ENCODE data around the gene SMIM14.
A peak's percentile ranks its signal among the peaks of the same experiment; 100 is the strongest.
"Not testable (repeated sequence)": the region's sequence is repeated elsewhere in the genome, so short reads cannot be mapped to it uniquely, and the experiment has no call there.

The SMIM14 gene

GRCh38 chr4:39525822-39526690 is 112.6 kb downstream of the SMIM14 start:
- FAIRE-seq: peak; percentile 17
- DNase-seq (ENCODE audit: insufficient read length): no peak
- TF ChIP-seq POLR2AphosphoS5 (IDR thresholded peaks at IDR 0.05; ENCODE audit: low read depth, low read length) (no peak), POLR2A (IDR thresholded peaks at IDR 0.05; ENCODE audit: low read depth, low read length) (no peak), TAF1 (IDR thresholded peaks at IDR 0.05; ENCODE audit: borderline replicate concordance, low read depth, low read length) (no peak)

- FAIRE-seq (no peak), DNase-seq (ENCODE audit: insufficient read length) (no peak)
- TF ChIP-seq POLR2A (IDR thresholded peaks at IDR 0.05; ENCODE audit: low read depth, low read length) (no peak), TAF1 (IDR thresholded peaks at IDR 0.05; ENCODE audit: borderline replicate concordance, low read depth, low read length) (no peak), POLR2AphosphoS5 (IDR thresholded peaks at IDR 0.05; ENCODE audit: low read depth, low read length) (no peak)
Observed at GRCh38 chr4:39524161-39524957, 114.3 kb downstream of the SMIM14 start.

- no peak for FAIRE-seq
Observed at GRCh38 chr4:39522068-39522467, 116.6 kb downstream of the SMIM14 start.

GRCh38 chr4:39521253-39521919 is 117.3 kb downstream of the SMIM14 start:
- DNase-seq (ENCODE audit: insufficient read length) (no peak), FAIRE-seq (no peak)
- no peak for TF ChIP-seq POLR2A (IDR thresholded peaks at IDR 0.05; ENCODE audit: low read depth, low read length)
- TF ChIP-seq TAF1 (IDR thresholded peaks at IDR 0.05; ENCODE audit: borderline replicate concordance, low read depth, low read length): no peak
- TF ChIP-seq POLR2AphosphoS5 (IDR thresholded peaks at IDR 0.05; ENCODE audit: low read depth, low read length): no peak

More at GRCh38 chr4:39522068-39522467, 116.6 kb downstream of the SMIM14 start:
- DNase-seq (ENCODE audit: insufficient read length): no peak
- TF ChIP-seq TAF1 (IDR thresholded peaks at IDR 0.05; ENCODE audit: borderline replicate concordance, low read depth, low read length) (no peak), POLR2A (IDR thresholded peaks at IDR 0.05; ENCODE audit: low read depth, low read length) (no peak), POLR2AphosphoS5 (IDR thresholded peaks at IDR 0.05; ENCODE audit: low read depth, low read length) (no peak)

- FAIRE-seq (no peak), DNase-seq (ENCODE audit: insufficient read length) (no peak)
- TF ChIP-seq TAF1 (IDR thresholded peaks at IDR 0.05; ENCODE audit: borderline replicate concordance, low read depth, low read length): no peak
- TF ChIP-seq POLR2AphosphoS5 (IDR thresholded peaks at IDR 0.05; ENCODE audit: low read depth, low read length): no peak
- TF ChIP-seq POLR2A (IDR thresholded peaks at IDR 0.05; ENCODE audit: low read depth, low read length): no peak
Observed at GRCh38 chr4:39518484-39518883, 120.2 kb downstream of the SMIM14 start.

GRCh38 chr4:39516407-39516966 is 122.2 kb downstream of the SMIM14 start:
- TF ChIP-seq TAF1 (IDR thresholded peaks at IDR 0.05; ENCODE audit: borderline replicate concordance, low read depth, low read length): no peak
- no peak for TF ChIP-seq POLR2A (IDR thresholded peaks at IDR 0.05; ENCODE audit: low read depth, low read length)
- TF ChIP-seq POLR2AphosphoS5 (IDR thresholded peaks at IDR 0.05; ENCODE audit: low read depth, low read length): no peak
- FAIRE-seq (no peak), DNase-seq (ENCODE audit: insufficient read length) (no peak)

- FAIRE-seq; DNase-seq (ENCODE audit: insufficient read length): not testable (repeated sequence)
Observed at GRCh38 chr4:39515669-39516401, 122.8 kb downstream of the SMIM14 start.

- TF ChIP-seq POLR2A (IDR thresholded peaks at IDR 0.05; ENCODE audit: low read depth, low read length) (no peak), POLR2AphosphoS5 (IDR thresholded peaks at IDR 0.05; ENCODE audit: low read depth, low read length) (no peak), TAF1 (IDR thresholded peaks at IDR 0.05; ENCODE audit: borderline replicate concordance, low read depth, low read length) (no peak)
- no peak for DNase-seq (ENCODE audit: insufficient read length)
- no peak for FAIRE-seq
Observed at GRCh38 chr4:39514888-39515401, 123.7 kb downstream of the SMIM14 start.

GRCh38 chr4:39514266-39514665 is 124.4 kb downstream of the SMIM14 start:
- DNase-seq (ENCODE audit: insufficient read length); FAIRE-seq: not testable (repeated sequence)

GRCh38 chr4:39510348-39510929 is 128.2 kb downstream of the SMIM14 start:
- no peak for TF ChIP-seq TAF1 (IDR thresholded peaks at IDR 0.05; ENCODE audit: borderline replicate concordance, low read depth, low read length)
- TF ChIP-seq POLR2AphosphoS5 (IDR thresholded peaks at IDR 0.05; ENCODE audit: low read depth, low read length): no peak
- TF ChIP-seq POLR2A (IDR thresholded peaks at IDR 0.05; ENCODE audit: low read depth, low read length): no peak
- FAIRE-seq (no peak), DNase-seq (ENCODE audit: insufficient read length) (no peak)

All from GM12892 (cell line).